ENCODE measurements around the gene SLA2.

GRCh38 chr20:36572701-36573102 lies 73.3 kb downstream of the SLA2 start:
- TF ChIP-seq CTCF (conservative IDR thresholded peaks at IDR 0.05 in 1 of 2, IDR thresholded peaks at IDR 0.05 in 1 of 2; ENCODE audit: extremely low read depth in 1 of 2, insufficient read depth in 1 of 2, low read depth in 1 of 2, low read length in 2 of 2): no peak
- no peak for TF ChIP-seq EZH2 (IDR thresholded peaks at IDR 0.05; ENCODE audit: borderline replicate concordance, low read length)

Data from mammary epithelial cell (primary cell).